ENCODE measurements around the gene LRRC75B. TPM values are rescaled to one million over a fixed set of nuclear protein-coding genes. Genes with fewer than 3 reads are reported as not detected.

Gene LRRC75B
- total and polyA plus RNA-seq, 9 of the 15 experiments (the other 6 are each of a cell fraction or from before 2014, with no cell fraction given) = 0.10 to 2.8 (median 1.0) TPM; not detected in 1

- no peak for TF ChIP-seq E2F8 (IDR thresholded peaks at IDR 0.05; ENCODE audit: low read depth, partially characterized antibody)
- no peak for TF ChIP-seq MEIS2 (IDR thresholded peaks at IDR 0.05; ENCODE audit: partially characterized antibody)
- TF ChIP-seq HES1 (IDR thresholded peaks at IDR 0.05; ENCODE audit: low read depth) = no peak
Measured at GRCh38 chr22:24564376-24565058, 28.4 kb downstream of the LRRC75B start (continued).

- BruUV-seq (replicated peaks) = no TSS peak
- Histone ChIP-seq H3K4me2 (ENCODE audit: insufficient read depth, low read length) (no peak overlapping the region), H3K36me3 (ENCODE audit: control insufficient read depth, insufficient read depth, low read length) (peaks cover 83% of the 10 kb centered on the region), H3K9me1 (ENCODE audit: control insufficient read depth, insufficient read depth, low read length) (no peaks in the 10 kb centered on the region), H3K27me3 (ENCODE audit: control insufficient read depth in 2 of 2, insufficient read depth in 2 of 2, low read length in 2 of 2) (no peaks in the 10 kb centered on the region), H3K4me1 (replicated peaks in 1 of 2; ENCODE audit: control insufficient read depth in 2 of 2, insufficient read depth in 2 of 2, low read length in 2 of 2) (peaks cover 0 to 4% of the 10 kb centered on the region in 2 experiments; a peak in 3 of 5 replicates), H3K27ac (ENCODE audit: extremely low read depth, low read depth, low read length) (no peak overlapping the region), H3K79me2 (ENCODE audit: control insufficient read depth, insufficient read depth, low read length) (peaks cover 88% of the 10 kb centered on the region), H2AFZ (ENCODE audit: low read depth, low read length) (no peak overlapping the region), H3K9me3 (replicated peaks; ENCODE audit: control insufficient read depth, insufficient read depth, low read depth, low read length) (no peaks in the 10 kb centered on the region), H3K4me3 (no peak overlapping the region), H3K9ac (ENCODE audit: insufficient read depth in 1 of 2, low read depth in 2 of 2, low read length in 2 of 2) (no peak overlapping the region; a peak in 1 of 4 replicates), H4K20me1 (replicated peaks; ENCODE audit: control insufficient read depth, insufficient read depth, low read length) (peaks cover 21% of the 10 kb centered on the region)
- 85% methylated on average over 2 of the region's 2 CpGs for WGBS (ENCODE audit: insufficient coverage, low coverage, missing lambda C conversion rate)
- POLR2A ChIA-PET = interaction anchor here (0.6 kb wide), 1 partner anchor 8 kb away, joined by 4 read pairs; the partner anchor contains the start of gene GUCD1
- in situ Hi-C loops (cut with MboI) = no loop called here
- intact Hi-C loops (cut with micrococcal nuclease) = no loop called here
- ATAC-seq (no peak), FAIRE-seq (no peak), DNase-seq (ENCODE audit: extremely low read depth in 1 of 4, low spot score in 3 of 4) (no peak)
- CTCF ChIA-PET (ENCODE audit: low intra/inter-chr PET ratio) = no interaction called here
- TF ChIP-seq GMEB1 (CRISPR knock-in tag; IDR thresholded peaks at IDR 0.05) (no peak), RBM34 (IDR thresholded peaks at IDR 0.05; ENCODE audit: borderline replicate concordance, insufficient read depth, low read length) (no peak), ZNF311 (CRISPR knock-in tag; IDR thresholded peaks at IDR 0.05) (no peak), CTCFL (IDR thresholded peaks at IDR 0.05; ENCODE audit: borderline replicate concordance, insufficient read depth, low read depth, low read length, poor library complexity, severe bottlenecking) (no peak), MITF (IDR thresholded peaks at IDR 0.05) (no peak), HNRNPK (IDR thresholded peaks at IDR 0.05; ENCODE audit: low read depth, low read length, poor library complexity, severe bottlenecking) (no peak)
Measured at GRCh38 chr22:24563246-24563645, 29.6 kb downstream of the LRRC75B start.
